Thoracic aorta (tissue), 2 donors: ENCODE results near the gene KRT17. TPM values are rescaled to one million over a fixed set of nuclear protein-coding genes. Genes with fewer than 3 reads are reported as not detected.
"Not testable (repeated sequence)": the region's sequence is repeated elsewhere in the genome, so short reads cannot be mapped to it uniquely, and the experiment has no call there.

Source experiments
- ATAC-seq: fragments of 150-250 bp; one replicate; pipeline ENCODE4 v1.8.0; 2017; ENCODE audit warnings: low read depth; ENCODE audit not compliant: insufficient number of reproducible peaks, low FRiP score
- DNase-seq: peaks from one replicate; pipeline ENCODE4 v3.0.0-alpha.2; 2020; ENCODE audit warnings: low spot score
- H3K27ac ChIP-seq, 2 donors: fragments of 200-600 bp; sonication (generic); 1 replicate in 1 of 2; 2 replicates in 1 of 2; pipeline ENCODE4 v1.5.1; 2016; ENCODE audit warnings: mild to moderate bottlenecking in 2 of 2, moderate library complexity in 2 of 2
- H3K27me3 ChIP-seq: fragments of 200-600 bp; sonication (generic); replicated peaks from 2 replicates; pipeline ENCODE4 v1.6.0; 2016; ENCODE audit warnings: mild to moderate bottlenecking; ENCODE audit not compliant: insufficient read depth
- H3K36me3 ChIP-seq: fragments of 200-600 bp; sonication (generic); one replicate; pipeline ENCODE4 v1.5.1; 2016
- H3K4me1 ChIP-seq, 2 donors: fragments of 200-600 bp; sonication (generic); 1 replicate in 1 of 2; 2 replicates in 1 of 2; pipeline versions ENCODE4 v1.5.1 to v1.6.0; 2016; ENCODE audit warnings: low read depth in 2 of 2, mild to moderate bottlenecking in 1 of 2; ENCODE audit not compliant: control insufficient read depth in 1 of 2
- H3K4me3 ChIP-seq: fragments of 200-600 bp; sonication (generic); 2 replicates; pipeline ENCODE4 v1.5.1; 2016; ENCODE audit warnings: mild to moderate bottlenecking
- H3K9me3 ChIP-seq: fragments of 200-600 bp; sonication (generic); 2 replicates; pipeline ENCODE4 v1.5.1; 2016
- total RNA-seq, 2 donors: library from RNA; depleted of rRNA; stranded (reverse); fragments of >200 nt; gene quantifications; one replicate each; pipeline versions ENCODE4 v1.1.0 to v1.2.3, GENCODE V29; 2016
- TF ChIP-seq, protein P1 (sequence below): fragments of 200-600 bp; sonication (generic); IDR thresholded peaks from one replicate; pipeline ENCODE4 v1.5.1; 2019; ENCODE audit warnings: antibody characterized with exemption

Gene KRT17
- total RNA-seq, 2 donors from 2014 or later, result 74.7 to 87.1 TPM

DNA sequence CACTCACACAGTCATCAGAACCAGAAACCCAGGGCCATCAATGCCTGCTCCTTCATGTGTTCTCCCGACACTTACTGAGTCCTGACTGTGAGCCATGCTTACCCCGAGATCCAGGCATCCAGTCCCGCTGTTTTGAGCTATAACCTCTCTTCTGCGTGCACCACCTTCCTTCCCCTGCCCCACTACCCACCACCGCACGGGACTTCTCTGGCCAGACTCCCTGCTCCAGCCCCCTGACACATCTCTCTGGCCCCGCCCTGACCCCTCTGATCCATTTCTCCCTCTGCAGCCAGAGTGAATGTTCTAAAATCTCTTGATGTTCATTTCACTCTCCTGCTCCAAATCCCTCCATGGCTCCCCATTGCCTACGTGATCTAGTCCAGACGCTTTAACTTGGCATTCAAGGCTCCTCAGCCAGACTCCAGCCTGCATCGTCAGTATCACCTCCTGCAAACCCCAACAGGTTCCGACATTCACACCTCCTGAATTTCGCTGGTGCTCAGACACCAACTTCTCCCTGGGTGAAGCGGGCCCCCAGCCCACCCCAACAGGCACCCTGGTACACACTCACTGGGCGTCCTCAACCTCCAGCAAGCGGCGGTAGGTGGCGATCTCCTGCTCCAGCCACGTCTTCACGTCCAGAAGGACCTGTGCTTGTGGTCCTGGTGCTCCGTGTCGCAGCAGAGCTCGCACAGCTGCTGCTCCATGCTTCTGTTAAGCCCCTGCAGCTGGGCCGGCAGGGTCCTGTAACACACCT is 3.1 kb upstream of the KRT17 start:
- peaks cover 0 to 5% of the 10 kb centered on the region in 2 donors for H3K4me1 ChIP-seq
- ATAC-seq (no peak), DNase-seq (no peak)
- no peak overlapping the region for H3K4me3 ChIP-seq
- H3K27me3 ChIP-seq, result no peaks in the 10 kb centered on the region
- TF ChIP-seq, protein P1, sequence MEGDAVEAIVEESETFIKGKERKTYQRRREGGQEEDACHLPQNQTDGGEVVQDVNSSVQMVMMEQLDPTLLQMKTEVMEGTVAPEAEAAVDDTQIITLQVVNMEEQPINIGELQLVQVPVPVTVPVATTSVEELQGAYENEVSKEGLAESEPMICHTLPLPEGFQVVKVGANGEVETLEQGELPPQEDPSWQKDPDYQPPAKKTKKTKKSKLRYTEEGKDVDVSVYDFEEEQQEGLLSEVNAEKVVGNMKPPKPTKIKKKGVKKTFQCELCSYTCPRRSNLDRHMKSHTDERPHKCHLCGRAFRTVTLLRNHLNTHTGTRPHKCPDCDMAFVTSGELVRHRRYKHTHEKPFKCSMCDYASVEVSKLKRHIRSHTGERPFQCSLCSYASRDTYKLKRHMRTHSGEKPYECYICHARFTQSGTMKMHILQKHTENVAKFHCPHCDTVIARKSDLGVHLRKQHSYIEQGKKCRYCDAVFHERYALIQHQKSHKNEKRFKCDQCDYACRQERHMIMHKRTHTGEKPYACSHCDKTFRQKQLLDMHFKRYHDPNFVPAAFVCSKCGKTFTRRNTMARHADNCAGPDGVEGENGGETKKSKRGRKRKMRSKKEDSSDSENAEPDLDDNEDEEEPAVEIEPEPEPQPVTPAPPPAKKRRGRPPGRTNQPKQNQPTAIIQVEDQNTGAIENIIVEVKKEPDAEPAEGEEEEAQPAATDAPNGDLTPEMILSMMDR, result no peak
- no peak overlapping the region for H3K27ac ChIP-seq
- no peaks in the 10 kb centered on the region for H3K36me3 ChIP-seq
- no peaks in the 10 kb centered on the region for H3K9me3 ChIP-seq

DNA sequence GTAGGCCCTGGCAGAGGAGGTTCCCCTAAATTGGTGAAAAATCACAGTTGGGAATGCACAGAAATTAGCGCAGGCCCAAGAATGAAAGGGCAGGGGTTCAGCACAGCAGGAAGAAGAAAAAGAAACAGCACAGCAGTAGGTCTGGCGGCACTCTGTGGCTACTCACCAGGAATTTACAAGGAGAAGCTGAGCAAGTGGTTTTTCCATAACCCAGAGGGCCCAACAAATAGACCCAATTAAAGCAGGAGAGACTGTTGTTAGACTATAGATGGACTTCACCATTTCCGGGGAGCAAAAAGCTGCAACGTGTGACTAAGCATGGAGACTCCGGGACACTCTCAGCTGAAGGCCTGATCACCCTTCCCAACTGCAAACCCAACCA is 2.5 kb upstream of the KRT17 start:
- not testable (repeated sequence) for H3K4me1 ChIP-seq, DNase-seq, H3K9me3 ChIP-seq, H3K4me3 ChIP-seq, H3K27ac ChIP-seq, H3K36me3 ChIP-seq, ATAC-seq, H3K27me3 ChIP-seq

DNA sequence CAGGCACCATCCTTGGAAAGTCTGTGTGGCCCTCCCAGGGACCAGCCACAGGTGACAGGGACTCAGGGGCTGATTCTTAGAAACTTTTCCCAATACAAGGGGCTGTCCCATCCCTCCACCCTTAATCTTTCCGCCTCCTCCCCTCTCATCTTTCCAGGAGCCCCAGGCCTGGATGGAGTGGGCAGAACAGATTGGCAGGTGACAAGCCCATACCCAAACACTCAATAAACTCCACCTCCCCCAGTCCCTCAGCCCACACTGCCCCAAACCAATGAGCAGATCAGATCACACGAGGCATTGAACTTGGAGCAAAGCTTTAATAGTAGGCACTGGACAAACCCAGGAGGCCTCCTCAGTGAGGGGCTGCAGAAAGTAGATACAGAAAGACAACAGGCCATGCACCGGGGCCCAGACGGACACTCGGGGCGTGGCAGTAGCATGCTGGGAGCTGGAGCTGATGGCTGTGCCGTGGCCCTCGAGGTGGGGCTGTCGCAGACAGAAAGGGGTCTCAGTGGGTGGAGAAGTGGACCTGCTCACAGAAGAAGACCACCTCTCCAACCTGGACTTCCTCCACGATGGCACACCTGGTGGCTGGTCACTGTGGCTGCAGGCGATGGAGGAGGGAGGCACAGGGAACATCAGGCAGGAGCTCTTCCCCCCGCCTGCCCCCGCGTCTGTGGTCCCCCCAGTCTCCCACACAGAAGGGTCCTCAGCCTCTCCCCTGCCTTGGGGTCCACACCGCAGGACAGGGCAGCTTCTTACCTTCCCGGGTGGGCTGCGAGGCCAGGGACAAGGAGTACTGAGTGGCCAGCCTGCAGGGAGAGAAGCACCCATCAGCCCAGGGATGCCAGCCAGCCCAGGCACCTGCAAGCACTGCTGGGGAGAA is 1.9 kb upstream of the KRT17 start:
- not testable (repeated sequence) for DNase-seq, H3K4me1 ChIP-seq, H3K4me3 ChIP-seq, H3K27me3 ChIP-seq, H3K27ac ChIP-seq, H3K36me3 ChIP-seq, H3K9me3 ChIP-seq, ATAC-seq

DNA sequence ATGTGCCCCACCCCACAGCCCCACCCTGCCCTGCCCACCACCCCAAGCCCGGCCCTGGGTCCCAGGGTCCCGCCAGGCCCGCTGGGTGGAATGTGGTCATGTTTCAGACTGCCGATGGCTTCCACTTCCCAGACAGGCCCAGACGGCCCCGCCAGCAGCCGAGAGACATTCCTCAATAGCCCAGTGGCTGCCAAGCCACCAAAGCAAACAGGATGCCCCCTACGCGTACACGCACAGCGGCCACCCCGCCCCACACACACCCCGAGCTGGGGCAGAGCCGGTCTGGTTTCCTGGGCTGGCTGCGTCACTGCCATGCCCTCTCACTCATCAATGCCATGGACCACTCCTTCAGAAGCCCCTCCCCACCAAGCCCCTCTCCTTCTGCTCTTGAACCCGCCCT is 1.2 kb upstream of the KRT17 start:
- Histone ChIP-seq H3K4me1 (peaks cover 0 to 10% of the 10 kb centered on the region in 2 donors), H3K36me3 (no peaks in the 10 kb centered on the region), H3K27me3 (no peaks in the 10 kb centered on the region), H3K9me3 (no peaks in the 10 kb centered on the region), H3K4me3 (no peak overlapping the region), H3K27ac (no peak overlapping the region)
- TF ChIP-seq, protein P1, result no peak
- ATAC-seq (no peak), DNase-seq (no peak)

DNA sequence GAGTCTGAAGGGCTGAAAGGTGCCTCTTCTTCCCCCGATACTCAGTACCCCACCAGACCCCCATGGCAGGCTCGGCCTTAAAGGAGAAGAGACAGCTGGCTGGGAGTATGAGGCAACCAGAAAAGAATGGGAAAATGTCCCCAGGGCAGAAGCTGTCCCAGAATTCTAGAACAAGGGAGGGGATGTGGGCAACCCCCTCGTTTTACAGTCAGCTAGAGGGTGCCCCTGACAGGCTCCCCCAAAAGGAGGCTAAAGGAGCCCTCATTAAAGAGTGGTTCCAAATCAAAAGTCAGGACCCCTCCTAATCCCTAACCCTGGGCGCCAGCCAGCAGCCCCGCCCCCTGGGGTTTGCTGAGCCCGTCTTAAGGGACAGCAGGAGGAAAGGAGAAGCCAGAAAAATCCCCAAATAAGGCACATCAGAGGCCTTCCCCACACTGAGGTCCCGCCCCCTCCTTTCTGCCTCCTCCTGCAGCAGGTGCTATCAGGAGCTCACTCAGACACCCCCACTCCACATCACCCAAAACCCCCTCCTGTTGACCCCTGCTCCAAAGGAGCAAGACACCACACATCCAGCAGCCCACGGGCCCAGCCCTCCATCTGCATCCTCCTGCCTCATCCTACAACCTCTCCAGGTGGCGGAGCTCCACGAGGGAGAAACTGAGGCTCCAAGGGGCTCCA is 1.1 kb downstream of the KRT17 start:
- not testable (repeated sequence) for H3K9me3 ChIP-seq, H3K27me3 ChIP-seq, ATAC-seq

DNA sequence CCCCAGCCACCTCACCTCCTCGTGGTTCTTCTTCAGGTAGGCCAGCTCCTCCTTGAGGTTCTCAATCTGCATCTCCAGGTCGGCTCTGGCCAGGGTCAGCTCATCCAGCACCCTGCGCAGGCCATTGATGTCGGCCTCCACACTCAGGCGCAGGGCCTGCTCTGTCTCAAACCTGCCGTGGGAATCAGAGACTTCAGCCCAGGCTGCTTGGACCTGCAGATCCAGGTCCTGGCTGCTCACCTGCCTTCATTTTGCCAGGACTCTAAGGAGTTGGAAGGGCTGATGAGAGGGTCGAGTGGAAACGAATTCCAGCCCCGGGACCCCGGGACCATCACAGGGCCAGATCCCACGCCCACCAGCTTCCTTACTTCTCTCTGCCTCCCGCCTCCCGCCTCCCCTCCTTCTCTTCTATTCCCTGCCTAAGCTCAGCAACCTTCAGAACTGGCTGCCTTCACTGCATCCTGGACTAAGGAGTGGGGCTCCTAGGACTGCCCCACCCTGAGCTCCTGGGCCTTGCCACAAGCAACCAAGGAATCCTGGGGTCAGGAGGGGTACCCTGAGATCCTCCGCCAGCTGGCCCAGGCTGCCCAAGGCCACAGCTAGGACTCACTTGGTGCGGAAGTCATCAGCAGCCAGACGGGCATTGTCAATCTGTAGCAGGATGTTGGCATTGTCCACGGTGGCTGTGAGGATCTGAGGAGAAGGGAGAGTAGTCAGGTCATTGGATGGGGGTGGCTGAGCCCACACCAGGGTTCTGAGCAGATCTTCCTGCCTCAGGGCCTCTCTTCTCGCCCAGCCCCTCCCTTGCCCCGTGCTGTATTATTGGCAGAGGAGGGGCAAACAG is 1.8 kb downstream of the KRT17 start:
- not testable (repeated sequence) for DNase-seq, H3K9me3 ChIP-seq, ATAC-seq, H3K4me3 ChIP-seq, H3K36me3 ChIP-seq, H3K27me3 ChIP-seq, H3K27ac ChIP-seq
- H3K4me1 ChIP-seq, result peaks cover 0 to 12% of the 10 kb centered on the region in 2 donors

More for the DNA sequence above, 1.1 kb downstream of the KRT17 start:
- H3K4me3 ChIP-seq, H3K27ac ChIP-seq, DNase-seq, H3K36me3 ChIP-seq: not testable (repeated sequence)
- H3K4me1 ChIP-seq, result peaks cover 0 to 12% of the 10 kb centered on the region in 2 donors
